HEK293T (cell line): ENCODE measurements around the gene TERB2.
"Not testable (repeated sequence)": the region's sequence is repeated elsewhere in the genome, so short reads cannot be mapped to it uniquely, and the experiment has no call there.

Experiments
- ARNT ChIP-seq: fragments of 450-650 bp; IDR thresholded peaks from 2 replicates; pipeline ENCODE4 v1.6.1; 2017; ENCODE audit warnings: mild to moderate bottlenecking
- FOXA1 ChIP-seq: fragments of 450-650 bp; IDR thresholded peaks from 2 replicates; pipeline ENCODE4 v1.6.1; 2016; ENCODE audit warnings: mild to moderate bottlenecking
- FOXM1 ChIP-seq: fragments of 450-650 bp; IDR thresholded peaks from 2 replicates; pipeline ENCODE4 v1.6.1; 2017; ENCODE audit warnings: mild to moderate bottlenecking, borderline replicate concordance
- HDGF ChIP-seq: fragments of 450-650 bp; IDR thresholded peaks from 2 replicates; pipeline ENCODE4 v1.6.1; 2017; ENCODE audit warnings: antibody characterized with exemption, borderline replicate concordance
- SUZ12 ChIP-seq: fragments of 450-650 bp; IDR thresholded peaks from 2 replicates; pipeline ENCODE4 v1.6.1; 2016; ENCODE audit warnings: mild to moderate bottlenecking
- ZNF384 ChIP-seq: fragments of 450-650 bp; IDR thresholded peaks from 2 replicates; pipeline ENCODE4 v1.6.1; 2016

DNA sequence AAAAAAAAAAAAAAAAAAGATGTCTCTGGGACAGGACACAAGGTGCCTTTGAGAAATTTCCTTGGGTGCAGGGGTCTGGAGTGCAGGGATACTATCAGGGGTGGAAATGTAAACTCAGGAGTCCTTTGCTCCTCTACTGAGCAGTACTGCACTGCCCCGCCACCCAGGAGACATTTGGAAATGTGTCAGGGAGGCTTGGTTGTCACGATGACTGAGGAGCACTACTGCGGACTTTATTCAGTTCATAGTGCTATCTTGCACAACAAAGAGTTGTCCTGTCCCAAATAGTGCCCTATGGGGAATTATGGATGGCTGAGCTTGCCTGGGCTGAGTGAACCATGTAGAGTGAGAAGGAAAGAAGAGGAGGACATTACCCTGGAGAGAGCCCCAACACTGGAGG, 69.1 kb downstream of the TERB2 start:
- not testable (repeated sequence) for TF ChIP-seq FOXM1, ARNT, FOXA1, SUZ12, HDGF, ZNF384
